GM18505 (cell line): Measurements from ENCODE around the gene COL4A2.
"Not testable (repeated sequence)": the region's sequence is repeated elsewhere in the genome, so short reads cannot be mapped to it uniquely, and the experiment has no call there.

ENCODE experiments used
- ATAC-seq: cut with Tn5 transposase; IDR thresholded peaks from one replicate; pipeline ENCODE4 v1.9.1; 2021; ENCODE audit not compliant: unreplicated experiment
- POLR2A ChIP-seq: IDR thresholded peaks from 4 replicates; pipeline ENCODE4 v1.6.1; 2011; ENCODE audit warnings: borderline replicate concordance; ENCODE audit not compliant: insufficient read depth, insufficient read length; ENCODE audit errors: extremely low read depth

COL4A2 gene

GRCh38 chr13:110388108-110388943 lies 81.2 kb downstream of the COL4A2 start:
- no peak for ATAC-seq
- TF ChIP-seq POLR2A, result no peak

DNA sequence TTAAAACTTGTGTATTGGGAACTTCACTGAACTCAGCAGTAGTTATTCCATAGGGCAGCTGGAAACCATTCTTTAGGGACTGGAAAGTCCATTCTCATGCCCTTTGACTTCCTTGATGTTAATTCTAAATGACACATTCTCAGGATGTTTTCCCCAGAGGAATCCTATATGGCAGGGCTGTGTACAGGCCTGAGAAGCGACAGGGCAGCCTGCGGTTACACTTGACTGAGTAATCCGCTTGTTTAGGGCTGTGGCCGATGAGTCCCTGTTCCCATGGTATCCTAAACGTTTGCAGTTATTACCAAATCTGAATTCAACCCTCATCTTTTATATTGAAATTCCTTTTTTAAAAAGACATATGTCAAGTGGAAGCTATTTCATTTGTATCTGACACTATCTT lies 83.5 kb downstream of the COL4A2 start:
- no peak for ATAC-seq
- no peak for TF ChIP-seq POLR2A

GRCh38 chr13:110391273-110391672 lies 84.2 kb downstream of the COL4A2 start:
- no peak for TF ChIP-seq POLR2A
- ATAC-seq, result no peak

- no peak for ATAC-seq
- TF ChIP-seq POLR2A, result no peak
Observed at GRCh38 chr13:110392510-110393240, 85.6 kb downstream of the COL4A2 start.

DNA sequence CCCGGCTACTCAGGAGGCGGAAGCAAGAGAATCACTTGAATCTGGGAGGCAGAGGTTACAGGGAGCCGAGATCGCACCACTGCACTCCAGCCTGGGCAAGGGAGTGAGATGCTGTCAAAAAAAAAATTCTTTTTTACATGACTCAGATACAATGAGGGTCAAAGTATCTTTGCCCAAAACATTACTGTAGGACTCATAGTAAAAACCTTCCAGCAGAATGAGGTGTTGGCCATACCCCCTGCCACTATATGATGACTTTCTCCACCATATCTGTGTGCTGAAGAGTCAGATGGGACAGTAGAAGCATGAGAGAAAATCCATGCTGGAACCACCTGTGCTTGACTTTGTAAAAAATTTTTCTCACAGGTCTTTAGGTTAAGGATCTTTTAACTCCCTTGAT lies 86.7 kb downstream of the COL4A2 start:
- TF ChIP-seq POLR2A, result no peak
- ATAC-seq, result no peak

DNA sequence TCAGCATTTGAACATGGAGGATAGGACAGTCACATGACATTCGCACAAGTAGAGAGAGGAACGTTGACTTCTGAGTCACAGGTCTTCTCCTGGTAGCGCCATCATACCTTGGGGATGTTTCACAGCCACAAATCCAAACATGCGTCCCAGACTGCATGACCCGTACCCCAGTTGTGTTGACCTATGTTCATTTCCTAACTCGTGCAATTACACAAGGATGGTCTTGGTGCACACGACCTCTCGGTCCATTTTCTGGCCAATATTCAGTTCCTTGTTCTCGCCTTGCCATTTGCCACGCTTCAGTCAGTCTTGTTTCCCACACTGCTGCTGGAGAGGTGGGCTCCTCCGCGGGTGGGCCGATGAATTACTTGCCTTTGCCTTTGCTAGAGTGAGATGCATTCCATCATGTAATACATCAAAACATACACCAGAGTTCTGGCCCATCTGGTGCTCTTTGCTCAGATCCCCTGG lies 87.3 kb downstream of the COL4A2 start:
- no peak for ATAC-seq
- TF ChIP-seq POLR2A, result no peak

- ATAC-seq, result not testable (repeated sequence)
Observed at GRCh38 chr13:110395616-110396015, 88.5 kb downstream of the COL4A2 start.

- no peak for ATAC-seq
- TF ChIP-seq POLR2A, result no peak
Observed at GRCh38 chr13:110396476-110396875, 89.4 kb downstream of the COL4A2 start.

DNA sequence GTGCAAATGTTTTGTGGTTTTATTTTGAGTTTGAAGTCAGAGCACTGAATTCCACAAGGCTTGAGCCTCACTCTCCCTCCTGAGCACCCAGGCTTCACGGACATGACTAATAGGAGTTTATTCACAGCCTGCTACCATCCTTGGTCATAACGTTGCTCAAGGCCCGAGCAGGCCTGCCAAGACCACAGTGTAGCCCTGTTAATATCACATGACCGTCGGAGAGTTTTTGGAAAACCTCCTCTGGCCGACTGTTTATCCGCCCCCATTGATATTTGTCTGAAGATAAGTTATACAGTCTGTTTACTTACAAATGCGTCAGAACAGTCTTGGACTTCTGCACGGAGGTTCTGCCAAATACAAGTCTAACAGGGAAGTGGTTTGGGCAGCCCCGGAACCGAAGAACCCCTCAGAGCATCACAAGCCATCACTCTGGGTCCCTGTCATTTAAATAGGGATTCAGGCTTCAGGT lies 89.9 kb downstream of the COL4A2 start:
- TF ChIP-seq POLR2A, result no peak
- ATAC-seq, result no peak

GRCh38 chr13:110397436-110398115 lies 90.5 kb downstream of the COL4A2 start:
- ATAC-seq, result no peak

GRCh38 chr13:110398564-110399507 lies 91.8 kb downstream of the COL4A2 start:
- ATAC-seq, result no peak
- TF ChIP-seq POLR2A, result no peak

More at GRCh38 chr13:110397436-110398115, 90.5 kb downstream of the COL4A2 start:
- TF ChIP-seq POLR2A, result no peak

GRCh38 chr13:110399801-110400200 lies 92.7 kb downstream of the COL4A2 start:
- ATAC-seq, result no peak
- no peak for TF ChIP-seq POLR2A
